Suppressor macrophage (primary cell): ENCODE measurements around the gene TPR.
A peak's percentile ranks its signal among the peaks of the same experiment; 100 is the strongest.
"Not testable (repeated sequence)": the region's sequence is repeated elsewhere in the genome, so short reads cannot be mapped to it uniquely, and the experiment has no call there.

Experiments
- DNase-seq, 4 experiments: peaks; one replicate each; pipeline ENCODE4 v3.0.0-alpha.2; 2020 to 2022
- total RNA-seq, 17 experiments: gene quantifications; one replicate each; lab custom pipeline; 2026; ENCODE audit warnings: mixed read lengths in 6 of 17, inconsistent platforms in 3 of 17; lab: John Stamatoyannopoulos, UW

Gene TPR
- 96.3 to 295 (median 190) reads per million in 17 experiments for total RNA-seq

DNA sequence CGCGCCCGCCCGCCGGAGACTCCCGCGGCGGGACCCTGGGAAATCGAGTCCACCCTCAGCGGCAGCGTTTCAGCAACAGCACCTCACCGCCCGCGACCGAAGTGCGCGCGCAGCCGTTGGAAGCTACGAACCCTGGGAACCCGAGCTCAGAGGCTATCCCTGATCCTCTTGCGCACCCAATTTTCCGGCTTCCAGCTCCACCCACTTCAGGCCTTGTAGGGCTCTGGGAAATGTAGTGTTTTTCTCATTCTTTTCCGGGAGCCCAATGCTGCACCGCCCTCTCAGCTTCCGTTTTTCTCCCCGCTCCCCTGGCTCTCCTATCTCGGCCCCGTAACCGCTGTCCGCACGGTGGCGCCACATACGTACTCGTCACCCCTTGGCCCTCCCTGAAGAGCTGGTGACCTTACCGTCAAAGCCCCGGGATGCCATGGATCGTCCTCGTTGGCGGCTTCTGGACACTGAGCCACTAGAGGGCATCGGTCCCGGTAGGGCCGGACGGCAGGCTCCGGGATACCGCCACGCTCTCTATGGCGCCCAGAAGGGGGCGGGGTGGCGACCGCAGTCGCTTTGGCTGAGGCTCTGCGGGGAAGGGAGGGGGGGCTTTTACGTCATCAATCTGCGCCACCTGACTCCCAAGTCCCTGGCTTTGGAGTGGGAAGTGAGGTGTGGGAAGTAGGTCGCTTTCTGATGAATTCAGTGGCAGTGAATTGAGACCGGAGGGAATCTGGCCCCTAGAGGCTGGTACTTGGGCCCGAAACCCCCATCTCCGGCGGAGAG lies at the start of gene TPR, which contains the start of gene ODR4:
TPR (minus strand) TSS at position 102 of the 777 bp plus-strand sequence. CDS start 225 bp downstream, outside the sequence.
ODR4 (plus strand) TSS at position 687 of the 777 bp plus-strand sequence. CDS start 3,948 bp downstream, outside the sequence.
- peak; percentile 98 to 100 (median 99) for DNase-seq

DNA sequence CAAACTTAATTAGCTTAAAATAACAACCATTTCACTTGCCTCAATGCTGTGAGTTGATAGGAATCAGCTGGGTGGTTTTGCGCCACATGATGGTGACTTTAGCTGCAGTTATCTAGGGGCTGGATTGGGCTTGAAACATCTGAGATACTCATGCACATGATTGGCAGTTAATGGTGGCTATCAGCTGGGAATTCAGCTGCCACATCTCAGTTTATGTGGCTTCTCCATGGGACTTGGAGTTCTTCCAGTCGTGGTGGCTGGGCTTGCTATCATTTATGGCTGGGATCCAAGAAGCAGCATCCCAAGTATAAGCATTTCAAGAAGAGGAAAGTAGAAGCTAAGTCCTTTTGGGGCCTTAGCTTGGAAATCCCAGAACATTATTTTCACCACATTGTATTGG lies 49.5 kb upstream of the TPR start:
- DNase-seq = no peak

GRCh38 chr1:186421446-186421845 lies 46.4 kb upstream of the TPR start:
- DNase-seq = no peak

DNA sequence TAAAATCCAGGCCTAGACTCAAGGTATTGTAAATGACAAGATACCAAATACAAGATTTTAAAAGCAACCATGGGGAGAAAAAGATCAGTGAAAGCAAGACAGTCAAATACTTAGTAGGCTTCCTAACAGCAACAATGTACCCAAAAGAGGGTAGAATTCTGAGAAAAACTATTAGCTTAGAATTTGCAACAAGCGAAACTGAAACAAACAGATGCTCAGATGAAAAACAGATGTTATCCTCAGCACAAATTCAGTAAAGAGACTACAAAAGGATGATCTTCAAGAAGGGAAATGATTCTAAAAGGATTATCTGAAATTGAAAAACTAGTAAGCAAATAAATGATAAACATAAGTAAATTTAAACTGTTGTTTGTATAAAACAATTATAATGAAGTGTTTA lies 45.9 kb upstream of the TPR start:
- DNase-seq = no peak

GRCh38 chr1:186420311-186420710 lies 45.3 kb upstream of the TPR start:
- no peak for DNase-seq

GRCh38 chr1:186418503-186418902 lies 43.5 kb upstream of the TPR start:
- DNase-seq = no peak

DNA sequence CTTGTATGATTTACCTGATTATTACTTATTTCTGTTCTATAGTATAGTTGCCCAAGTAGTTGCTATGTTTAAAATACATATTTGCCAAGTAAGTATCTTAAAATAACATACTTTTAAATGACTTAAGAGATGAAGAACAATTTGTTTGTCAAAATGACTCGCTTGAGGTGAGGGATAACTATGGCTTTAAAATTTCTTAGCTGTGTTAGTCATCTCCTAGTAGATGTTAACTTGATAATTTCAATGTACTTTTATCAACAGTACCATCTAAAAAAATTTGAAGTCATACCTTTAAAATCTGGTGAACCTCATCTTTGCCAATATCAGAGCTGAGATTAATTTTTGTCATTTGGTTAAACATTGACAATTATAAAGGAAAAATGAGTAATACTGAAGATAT lies 38.3 kb upstream of the TPR start:
- DNase-seq = no peak

- no peak for DNase-seq
Measured at GRCh38 chr1:186409091-186409490, 34.0 kb upstream of the TPR start.

GRCh38 chr1:186404454-186405051 lies 29.5 kb upstream of the TPR start:
- DNase-seq = peak; percentile 30 to 74 (median 58)

DNA sequence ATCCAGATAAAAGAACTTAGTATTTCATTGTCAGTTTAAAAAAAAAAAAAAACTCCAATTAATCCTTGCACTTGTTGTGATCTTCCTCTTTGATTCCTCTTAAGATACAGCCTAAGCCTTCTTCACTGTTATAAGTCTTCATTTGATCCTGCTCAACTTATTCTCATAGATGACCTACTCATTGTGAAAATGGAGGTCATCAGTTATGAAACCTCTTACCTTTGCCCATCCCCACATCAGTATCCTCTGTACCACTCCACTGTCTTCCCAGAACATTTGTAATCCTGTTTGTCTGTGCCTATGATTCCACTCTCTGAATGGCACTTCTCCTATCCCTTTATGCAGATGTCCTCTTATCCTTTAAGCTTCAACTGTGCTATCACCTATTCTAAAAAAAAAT lies 28.6 kb upstream of the TPR start:
- no peak for DNase-seq

DNA sequence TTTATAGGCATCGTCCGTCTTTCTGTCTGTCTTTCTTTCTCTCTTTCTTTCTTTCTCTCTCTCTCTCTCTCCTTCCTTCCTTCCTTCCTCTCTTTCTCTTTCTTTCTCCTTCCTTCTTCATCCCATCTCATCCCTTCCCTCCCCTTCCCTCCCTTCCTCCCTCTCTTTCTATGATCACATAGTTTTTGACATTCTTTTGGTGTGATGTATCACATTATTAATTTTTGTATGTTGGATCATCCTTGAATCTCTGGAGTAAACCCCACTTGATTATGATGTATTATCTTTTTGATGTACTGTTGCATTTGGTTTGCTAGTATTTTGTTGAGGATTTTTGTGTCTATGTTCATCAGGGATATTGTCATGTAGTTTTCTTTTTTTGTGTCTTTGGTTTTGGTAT lies 26.4 kb upstream of the TPR start:
- not testable (repeated sequence) for DNase-seq

- not testable (repeated sequence) for DNase-seq
Measured at GRCh38 chr1:186392711-186393110, 17.7 kb upstream of the TPR start.

- DNase-seq = no peak
Measured at GRCh38 chr1:186391841-186392240, 16.8 kb upstream of the TPR start.

DNA sequence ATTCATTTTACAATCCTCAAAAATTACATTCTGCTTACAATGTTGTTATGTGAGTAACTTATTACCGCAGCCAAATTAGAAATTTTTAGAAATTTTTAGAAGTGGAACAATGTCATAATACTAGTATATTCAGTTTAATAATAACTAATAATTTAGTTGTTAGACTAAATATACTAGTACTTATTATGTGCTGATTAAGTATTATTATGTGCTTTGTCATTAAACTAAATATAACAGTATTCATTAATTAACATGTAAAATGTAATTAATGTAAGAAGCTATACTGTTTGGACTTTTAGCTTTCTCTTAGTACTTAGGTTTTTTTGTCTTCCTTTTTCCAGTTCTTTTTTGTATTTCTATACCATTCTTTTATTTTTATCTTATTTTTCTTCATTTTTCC lies 15.9 kb upstream of the TPR start:
- DNase-seq = no peak

DNA sequence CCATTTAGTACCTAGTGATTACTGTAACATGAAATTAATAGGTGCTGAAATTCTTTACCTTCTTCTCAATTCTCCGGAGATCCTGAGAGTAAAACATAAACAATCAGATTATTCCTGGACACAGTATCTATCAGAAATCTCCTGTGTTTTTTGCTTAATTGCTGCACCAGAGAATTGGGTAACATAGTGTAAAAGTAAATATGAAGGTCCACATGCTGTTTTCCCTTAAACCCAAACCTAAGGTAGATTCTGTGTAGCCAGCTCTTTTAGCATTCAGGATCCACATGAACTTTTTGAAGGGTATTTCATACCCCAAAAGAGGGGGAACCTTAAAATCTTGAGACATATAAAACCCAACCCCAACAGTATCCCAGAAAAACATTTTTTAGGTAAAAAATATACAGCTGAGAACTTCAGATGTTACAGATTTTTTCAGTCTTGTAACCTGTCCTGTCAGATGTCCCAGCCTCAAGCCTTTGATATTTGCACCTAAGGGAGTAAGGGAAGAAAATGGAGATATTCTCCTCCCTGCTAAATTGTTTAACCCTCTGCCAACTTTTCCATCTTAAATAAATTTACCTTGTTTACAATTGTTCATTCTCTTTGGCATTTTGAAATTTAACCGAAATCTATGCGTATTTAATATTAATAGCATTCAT lies 11.8 kb upstream of the TPR start:
- no peak for DNase-seq

- no peak for DNase-seq
Measured at GRCh38 chr1:186375929-186376319, 871 bp upstream of the TPR start.

DNA sequence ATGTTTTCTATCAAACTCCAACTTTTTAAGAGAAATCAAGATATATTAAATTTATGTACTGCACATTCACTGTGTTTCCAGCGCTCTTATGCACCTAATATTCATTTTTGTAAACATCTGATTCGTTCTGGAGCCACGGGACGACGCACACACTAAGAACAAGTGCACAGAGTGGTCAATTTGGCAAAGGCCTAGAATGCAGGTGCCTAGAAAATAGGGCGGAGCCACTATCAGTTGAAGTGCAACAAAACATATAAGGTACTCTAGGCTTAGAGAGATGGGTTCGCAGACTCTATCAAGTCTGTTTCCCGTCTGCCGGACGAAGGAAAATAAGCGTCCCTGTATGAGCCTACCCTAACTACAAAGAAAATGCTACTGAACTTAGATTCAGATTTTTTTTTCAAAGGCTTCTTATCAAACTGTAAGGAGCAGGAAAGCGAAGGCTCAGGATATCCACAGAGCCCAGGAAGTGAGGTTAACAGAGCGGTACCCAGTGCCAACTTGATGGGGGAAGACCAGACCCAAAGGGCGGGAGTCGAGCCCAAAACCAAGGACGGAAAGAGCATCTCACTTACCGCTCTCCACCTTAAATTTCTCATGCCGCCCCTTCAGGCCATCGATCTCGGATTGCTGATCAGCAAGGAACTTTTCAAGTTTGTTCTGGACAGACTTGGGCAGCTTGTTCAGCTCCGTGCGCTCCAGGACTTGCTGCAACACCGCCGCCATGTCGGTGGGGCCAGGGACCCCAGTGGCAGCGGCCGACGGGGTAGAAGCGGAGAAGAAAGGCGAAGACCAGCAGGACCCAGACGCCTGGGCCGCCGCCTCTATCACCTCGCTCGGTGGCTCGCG lies 526 bp downstream of the TPR start:
- peak; percentile 21 to 58 (median 43) for DNase-seq

- DNase-seq = not testable (repeated sequence)
Measured at GRCh38 chr1:186347837-186348691, 27.0 kb downstream of the TPR start.

- DNase-seq = no peak
Measured at GRCh38 chr1:186340772-186341171, 34.3 kb downstream of the TPR start.

GRCh38 chr1:186337554-186337953 lies 37.5 kb downstream of the TPR start:
- no peak for DNase-seq

GRCh38 chr1:186330758-186331157 lies 44.3 kb downstream of the TPR start:
- DNase-seq = peak in 1 of 4 experiments; percentile 5

- no peak for DNase-seq
Measured at GRCh38 chr1:186327331-186327730, 47.7 kb downstream of the TPR start.
